GM18858 (cell line): Measurements from ENCODE around the gene ADAM29.
"Not testable (repeated sequence)": the region's sequence is repeated elsewhere in the genome, so short reads cannot be mapped to it uniquely, and the experiment has no call there.

Experiments used
- ATAC-seq: cut with Tn5 transposase; IDR thresholded peaks from one replicate; pipeline ENCODE4 v1.9.1; 2021; ENCODE audit not compliant: unreplicated experiment

ADAM29 gene

DNA sequence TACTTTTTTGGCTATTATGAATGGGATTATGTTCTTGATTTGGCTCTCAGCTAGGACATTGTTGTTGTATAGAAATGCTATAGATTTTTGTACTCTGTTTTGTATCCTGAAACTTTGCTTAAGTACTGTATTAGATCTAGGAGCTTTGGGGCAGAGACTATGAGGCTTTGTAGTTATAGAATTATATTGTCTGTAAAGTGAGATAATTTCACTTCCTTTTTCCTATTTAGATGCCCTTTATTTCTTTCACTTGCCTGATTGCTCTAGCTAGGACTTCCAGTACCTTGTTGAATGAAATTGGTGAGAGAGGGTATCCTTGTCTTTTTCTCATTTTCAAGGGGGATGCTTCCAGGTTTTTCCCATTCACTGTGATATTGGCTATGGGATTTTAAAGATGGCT lies 28.1 kb downstream of the ADAM29 start:
- ATAC-seq = no peak

DNA sequence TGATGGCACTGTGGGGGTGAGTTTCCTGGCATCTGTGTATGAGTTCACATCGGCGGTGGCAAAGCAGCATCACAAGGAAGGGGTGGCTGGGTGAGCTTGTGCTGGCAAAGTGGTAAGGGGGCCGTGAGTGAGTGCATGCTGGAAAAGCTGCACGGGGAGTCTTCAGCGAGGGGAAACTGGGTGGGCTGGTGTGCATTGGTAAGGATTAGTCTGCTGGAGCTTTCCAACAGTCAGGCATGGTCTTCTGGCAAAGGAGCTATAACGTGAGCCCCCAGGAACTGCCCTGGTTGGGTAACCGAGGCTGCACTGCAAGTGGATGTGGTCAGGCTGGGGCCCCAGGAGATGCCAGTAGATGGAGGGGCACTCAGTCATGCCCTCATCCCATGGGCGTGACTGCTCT lies 30.7 kb downstream of the ADAM29 start:
- no peak for ATAC-seq

DNA sequence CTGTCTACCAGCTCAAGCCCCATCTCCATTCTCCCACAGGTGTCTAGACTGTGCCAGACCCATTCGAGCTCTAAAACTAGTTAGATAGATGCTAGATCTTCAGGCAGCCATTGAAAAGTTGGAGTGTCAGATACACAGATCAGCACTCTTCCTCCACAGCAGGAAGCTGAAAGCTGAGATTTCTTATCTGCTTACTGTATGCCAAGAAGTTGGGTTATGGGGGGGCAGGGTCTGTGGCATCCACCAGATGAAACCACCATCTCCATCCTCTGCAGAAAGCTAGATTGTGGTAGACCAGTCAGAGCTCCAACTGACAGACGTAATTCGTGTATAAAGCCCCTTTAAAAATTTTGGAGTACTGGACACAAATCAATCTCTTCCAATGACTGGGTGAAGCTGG lies 54.8 kb downstream of the ADAM29 start:
- no peak for ATAC-seq

DNA sequence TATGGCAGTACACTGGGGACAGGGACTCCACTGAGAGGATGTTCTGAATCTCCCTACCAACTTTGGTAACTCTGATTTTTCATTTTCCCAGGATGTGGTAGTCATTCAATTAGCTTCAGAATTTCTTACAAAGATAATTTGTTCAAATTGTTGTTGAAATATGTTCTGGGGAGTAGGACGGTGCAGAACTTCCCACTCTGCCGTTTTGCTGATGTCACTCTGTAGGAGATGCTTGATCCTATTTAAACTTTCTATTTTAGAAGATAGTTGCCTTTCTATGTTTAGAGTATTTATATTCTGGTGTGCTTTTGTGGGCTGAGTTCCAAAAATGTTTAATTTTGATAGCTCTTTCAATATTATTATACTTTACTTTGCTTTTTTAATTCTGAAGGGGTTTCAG lies 55.2 kb downstream of the ADAM29 start:
- no peak for ATAC-seq

DNA sequence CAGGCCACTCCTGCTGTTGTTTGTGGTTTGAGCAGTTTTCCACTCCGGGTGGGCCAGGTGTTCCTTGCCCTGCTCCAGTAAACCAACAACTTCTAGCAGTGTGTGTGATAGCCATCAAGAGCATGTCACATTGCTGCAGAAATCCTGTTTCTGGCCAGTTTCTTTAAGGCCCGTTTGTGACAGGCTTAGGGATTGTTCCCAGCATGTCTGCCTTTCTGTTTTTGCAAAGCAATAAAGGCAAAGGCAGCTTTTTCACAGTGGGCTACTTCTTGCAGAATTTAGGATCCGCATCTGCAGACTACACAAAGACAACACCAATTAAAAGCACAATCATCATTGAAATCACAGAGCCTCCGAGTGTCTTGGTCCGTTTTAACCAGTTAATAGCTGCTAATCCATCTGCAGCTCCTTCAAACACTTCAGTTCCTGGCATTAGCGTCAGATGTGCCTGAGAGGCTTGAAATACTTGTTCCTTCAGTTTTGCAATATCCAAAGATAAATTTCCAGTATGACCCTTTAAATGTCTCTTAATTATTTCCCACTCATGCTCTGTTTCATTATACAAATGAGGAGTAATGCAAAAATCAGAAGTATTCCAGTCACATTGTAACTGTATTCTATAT lies 65.1 kb downstream of the ADAM29 start:
- ATAC-seq = no peak

DNA sequence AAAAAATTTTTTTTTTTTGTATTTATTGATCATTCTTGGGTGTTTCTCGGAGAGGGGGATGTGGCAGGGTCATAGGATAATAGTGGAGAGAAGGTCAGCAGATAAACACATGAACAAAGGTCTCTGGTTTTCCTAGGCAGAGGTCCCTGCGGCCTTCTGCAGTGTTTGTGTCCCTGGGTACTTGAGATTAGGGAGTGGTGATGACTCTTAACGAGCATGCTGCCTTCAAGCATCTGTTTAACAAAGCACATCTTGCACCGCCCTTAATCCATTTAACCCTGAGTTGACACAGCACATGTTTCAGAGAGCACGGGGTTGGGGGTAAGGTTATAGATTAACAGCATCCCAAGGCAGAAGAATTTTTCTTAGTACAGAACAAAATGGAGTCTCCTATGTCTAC lies 65.7 kb downstream of the ADAM29 start:
- not testable (repeated sequence) for ATAC-seq

DNA sequence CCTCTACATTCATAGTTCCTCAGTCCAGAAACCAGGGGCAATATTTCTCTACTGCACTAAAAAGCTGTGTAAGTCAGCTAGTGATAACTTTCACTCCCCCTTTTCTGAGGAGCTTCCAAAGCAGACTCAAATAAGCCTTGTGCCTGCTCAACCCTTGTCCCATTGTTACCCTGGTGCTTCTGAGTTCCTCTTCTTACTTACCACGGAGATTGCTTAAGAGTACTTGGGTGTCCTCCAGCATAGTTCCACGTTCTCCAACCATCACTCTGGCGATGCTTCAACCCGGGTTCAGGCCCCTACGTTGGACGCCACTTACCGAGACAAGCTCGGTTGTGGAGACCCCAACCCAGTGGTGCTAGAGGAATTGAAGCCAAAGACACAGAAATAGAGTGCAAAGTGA lies 71.6 kb downstream of the ADAM29 start:
- ATAC-seq = no peak

DNA sequence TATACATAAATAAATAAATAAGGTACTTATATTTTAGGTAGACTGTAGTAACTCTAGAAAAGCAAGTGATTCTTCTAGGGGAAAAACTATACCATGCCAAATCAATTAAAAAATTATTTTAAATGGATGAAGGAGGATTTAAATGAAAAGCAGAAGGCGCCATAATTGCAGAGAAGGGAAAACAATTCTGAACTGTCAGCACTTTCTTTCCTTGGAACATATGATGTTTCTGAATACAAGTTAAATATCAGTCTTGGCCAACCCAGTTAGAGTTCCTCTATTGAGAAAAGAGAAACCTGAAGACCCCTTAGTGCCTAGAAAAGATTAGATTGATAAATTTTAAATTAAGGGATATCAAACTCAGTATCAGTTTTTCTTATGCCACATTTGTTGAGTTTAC lies 75.8 kb downstream of the ADAM29 start:
- ATAC-seq = no peak

DNA sequence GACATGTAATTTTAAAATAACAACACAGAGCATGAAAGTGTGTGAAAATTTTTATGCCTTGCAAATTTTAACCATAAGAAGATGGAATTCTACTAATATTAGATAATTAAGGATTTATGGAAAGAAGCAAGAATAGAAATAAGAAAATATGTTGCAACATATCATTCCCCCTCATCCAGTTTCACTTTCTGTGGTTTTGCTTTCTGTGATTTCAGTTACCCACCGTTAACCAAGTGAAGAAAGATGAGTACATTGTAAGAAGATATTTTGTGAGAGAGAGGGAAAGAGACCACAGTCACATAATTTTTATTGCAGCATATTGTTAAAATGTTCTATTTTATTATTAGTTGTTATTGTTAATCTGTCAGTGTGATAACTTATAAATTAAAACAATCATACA lies 77.9 kb downstream of the ADAM29 start:
- ATAC-seq = peak; percentile 60

DNA sequence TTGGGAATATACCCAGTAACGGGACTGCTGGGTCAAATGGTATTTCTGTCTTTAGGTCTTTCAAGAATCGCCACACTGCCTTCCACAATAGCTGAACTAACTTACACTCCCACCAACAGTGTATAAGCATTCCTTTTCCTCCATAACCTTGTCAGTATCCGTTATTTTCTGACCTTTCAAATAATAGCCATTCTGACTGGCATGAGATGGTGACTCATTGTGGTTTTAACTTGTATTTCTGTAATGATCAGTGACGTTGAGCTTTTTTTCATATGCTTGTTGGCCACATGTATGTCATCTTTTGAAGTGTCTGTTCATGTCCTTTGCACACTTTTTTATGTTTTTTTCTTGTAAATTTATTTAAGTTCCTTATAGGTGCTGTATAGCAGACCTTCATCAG lies 81.2 kb downstream of the ADAM29 start:
- no peak for ATAC-seq

DNA sequence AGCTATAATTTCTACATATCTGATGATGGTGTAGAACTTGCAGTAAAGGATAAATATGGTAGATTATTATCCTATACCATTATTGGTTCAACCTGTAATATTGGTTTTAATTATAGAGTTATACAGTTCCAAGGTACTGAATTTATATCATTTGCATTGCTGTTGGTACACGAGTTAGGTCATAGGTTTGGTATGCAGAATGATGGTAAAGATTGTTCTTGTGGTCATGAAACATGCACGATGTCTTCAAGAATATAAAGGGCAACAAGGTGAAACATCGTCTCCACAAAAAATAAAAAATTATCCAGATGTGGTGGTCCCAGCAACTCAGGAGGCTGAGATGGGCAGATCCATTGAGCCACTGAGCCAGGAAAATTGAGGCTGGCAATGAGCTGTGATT lies 99.6 kb downstream of the ADAM29 start:
- no peak for ATAC-seq

DNA sequence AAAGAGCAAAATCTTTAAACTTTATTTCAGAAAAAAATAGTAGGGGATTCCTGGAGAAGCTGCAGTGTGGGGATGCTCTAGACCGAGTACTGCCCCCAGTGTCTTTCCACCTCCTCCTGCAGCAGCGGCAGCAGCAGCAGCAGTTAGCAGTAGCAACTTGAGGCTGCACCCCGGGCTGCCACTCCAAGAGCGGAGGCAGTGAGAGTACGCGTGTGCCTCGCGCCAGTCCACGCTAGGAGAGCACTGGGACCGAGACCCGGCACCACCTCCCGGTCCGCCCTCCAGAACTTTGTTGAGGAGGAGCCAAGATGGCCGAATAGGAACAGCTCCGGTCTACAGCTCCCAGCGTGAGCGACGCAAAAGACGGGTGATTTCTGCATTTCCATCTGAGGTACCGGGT lies 101.3 kb downstream of the ADAM29 start:
- ATAC-seq = not testable (repeated sequence)
